ENCODE results near the gene SLC25A33. TPM values are rescaled to one million over a fixed set of nuclear protein-coding genes. Genes with fewer than 3 reads are reported as not detected.

SLC25A33 gene
- total RNA-seq, 6 donors from 2014 or later, result 2.1 to 13.2 (median 4.6) TPM

DNA sequence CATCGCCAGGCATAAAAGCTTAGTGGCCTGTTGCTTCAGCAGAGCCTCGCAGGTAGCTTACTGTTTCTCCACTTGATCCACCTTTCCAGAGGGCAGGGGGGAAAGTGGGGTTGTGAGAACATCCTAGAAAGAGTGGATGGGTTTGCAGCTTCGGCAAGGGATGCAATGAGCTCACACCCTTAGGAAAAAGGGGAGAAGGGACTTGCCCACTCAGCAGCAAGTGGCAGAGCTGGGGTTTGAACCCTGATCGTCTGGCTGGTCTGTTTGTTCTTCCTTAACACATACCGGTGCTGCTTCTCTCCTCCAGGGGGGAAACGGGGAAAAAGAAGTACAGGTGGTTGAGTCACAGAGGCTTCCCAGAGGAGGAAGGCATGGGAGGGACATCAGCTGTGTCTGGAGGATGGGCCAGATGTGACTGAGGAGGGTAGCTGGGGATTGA lies 50.5 kb downstream of the SLC25A33 start:
- peak overlapping the region; percentile 55 to 91 (median 80) for H3K4me3 ChIP-seq
- DNase-seq (no peak), ATAC-seq (ENCODE audit: low FRiP score in 2 of 2) (no peak)
- H3K36me3 ChIP-seq, result no peaks in the 10 kb centered on the region
- 15 to 19% methylated on average over 6 of the region's 6 CpGs for WGBS, 2 donors
- TF ChIP-seq, protein P1, sequence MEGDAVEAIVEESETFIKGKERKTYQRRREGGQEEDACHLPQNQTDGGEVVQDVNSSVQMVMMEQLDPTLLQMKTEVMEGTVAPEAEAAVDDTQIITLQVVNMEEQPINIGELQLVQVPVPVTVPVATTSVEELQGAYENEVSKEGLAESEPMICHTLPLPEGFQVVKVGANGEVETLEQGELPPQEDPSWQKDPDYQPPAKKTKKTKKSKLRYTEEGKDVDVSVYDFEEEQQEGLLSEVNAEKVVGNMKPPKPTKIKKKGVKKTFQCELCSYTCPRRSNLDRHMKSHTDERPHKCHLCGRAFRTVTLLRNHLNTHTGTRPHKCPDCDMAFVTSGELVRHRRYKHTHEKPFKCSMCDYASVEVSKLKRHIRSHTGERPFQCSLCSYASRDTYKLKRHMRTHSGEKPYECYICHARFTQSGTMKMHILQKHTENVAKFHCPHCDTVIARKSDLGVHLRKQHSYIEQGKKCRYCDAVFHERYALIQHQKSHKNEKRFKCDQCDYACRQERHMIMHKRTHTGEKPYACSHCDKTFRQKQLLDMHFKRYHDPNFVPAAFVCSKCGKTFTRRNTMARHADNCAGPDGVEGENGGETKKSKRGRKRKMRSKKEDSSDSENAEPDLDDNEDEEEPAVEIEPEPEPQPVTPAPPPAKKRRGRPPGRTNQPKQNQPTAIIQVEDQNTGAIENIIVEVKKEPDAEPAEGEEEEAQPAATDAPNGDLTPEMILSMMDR (IDR thresholded peaks at IDR 0.05), result no peak
- no peak for TF ChIP-seq POLR2AphosphoS5 (IDR thresholded peaks at IDR 0.05)
- no peak for TF ChIP-seq EP300 (IDR thresholded peaks at IDR 0.05)
- TF ChIP-seq POLR2A (IDR thresholded peaks at IDR 0.05), result no peak
- peaks cover 22 to 50% (median 28%) of the 10 kb centered on the region in 4 donors for H3K4me1 ChIP-seq
- H3K27ac ChIP-seq, result peak overlapping the region in 2 of 4 donors; percentile 21 to 76
- H3K9me3 ChIP-seq, result no peaks in the 10 kb centered on the region
- no peaks in the 10 kb centered on the region for H3K27me3 ChIP-seq

DNA sequence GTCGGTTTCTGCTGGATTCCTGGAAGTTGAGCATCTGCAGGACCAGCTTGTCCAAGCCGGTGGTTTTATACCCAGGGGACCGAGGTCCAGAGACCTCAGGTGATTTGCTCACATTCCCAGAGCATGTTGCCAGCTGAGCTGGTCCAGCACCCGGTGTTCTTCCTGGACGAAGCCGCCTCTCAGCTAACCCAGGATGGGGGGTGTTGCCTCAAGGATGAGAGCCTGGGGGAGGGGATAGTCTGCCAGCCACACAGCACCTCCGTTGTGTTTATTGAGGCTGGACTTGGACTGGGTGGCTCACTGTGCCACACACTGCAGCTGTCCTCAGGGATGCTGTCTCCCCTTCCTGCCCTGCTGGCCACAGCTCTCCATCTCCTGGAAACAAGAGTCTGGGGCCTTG lies 50.9 kb downstream of the SLC25A33 start:
- no peak overlapping the region for H3K27ac ChIP-seq
- WGBS, 2 donors, result 81% methylated on average over 5 of the region's 7 CpGs; no CpG with 5 or more reads in 1 of the 2 donors
- ATAC-seq (ENCODE audit: low FRiP score in 2 of 2), result no peak
- peaks cover 22 to 50% (median 28%) of the 10 kb centered on the region in 4 donors for H3K4me1 ChIP-seq
- no peak overlapping the region for H3K4me3 ChIP-seq
- H3K9me3 ChIP-seq, result no peaks in the 10 kb centered on the region
- H3K36me3 ChIP-seq, result no peaks in the 10 kb centered on the region
- no peak for DNase-seq
- H3K27me3 ChIP-seq, result no peaks in the 10 kb centered on the region
- no peak for TF ChIP-seq POLR2A (IDR thresholded peaks at IDR 0.05)

DNA sequence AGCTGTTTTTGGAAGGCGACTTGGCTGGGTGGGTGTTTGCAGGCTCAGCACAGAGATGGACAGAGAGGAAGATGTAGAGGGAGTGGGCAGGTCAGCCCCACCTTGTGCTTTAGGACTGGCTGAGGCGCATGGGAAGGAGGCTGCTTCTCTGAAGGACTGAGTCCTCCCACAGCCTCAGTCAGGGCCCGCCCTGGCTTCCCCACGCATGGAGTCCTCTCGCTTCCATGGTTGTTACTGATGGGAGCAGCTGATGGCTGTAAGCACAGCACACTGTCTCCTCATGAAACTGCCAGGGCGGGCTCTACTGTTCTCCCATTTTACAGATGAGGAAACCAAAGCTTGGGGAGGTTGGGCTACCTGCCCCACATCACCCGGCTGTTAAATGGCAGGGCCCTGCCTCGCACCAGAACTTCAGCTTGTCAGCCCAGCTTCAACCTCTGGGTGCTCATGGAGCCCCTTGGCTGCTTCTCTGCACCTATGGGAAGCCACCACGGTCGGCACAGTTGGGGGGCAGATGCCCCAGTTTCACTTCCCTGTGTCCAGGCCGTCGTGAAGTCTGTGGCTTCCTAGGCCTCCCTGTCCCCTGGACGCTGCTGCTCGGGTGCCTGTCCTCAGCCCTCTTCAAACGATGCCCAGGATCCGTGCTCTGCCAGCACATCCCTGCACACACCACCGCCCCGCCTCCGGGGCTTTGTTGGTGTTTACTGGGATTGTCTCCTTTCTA lies 51.8 kb downstream of the SLC25A33 start:
- Histone ChIP-seq H3K4me1 (peaks cover 26 to 51% (median 28%) of the 10 kb centered on the region in 4 donors), H3K9me3 (no peaks in the 10 kb centered on the region), H3K27me3 (no peaks in the 10 kb centered on the region), H3K4me3 (no peak overlapping the region), H3K27ac (no peak overlapping the region), H3K36me3 (no peaks in the 10 kb centered on the region)
- peak in 1 of 2 donors; percentile 63 for DNase-seq
- WGBS, 2 donors, result 83 to 84% methylated on average over 14 to 19 of the region's 19 CpGs
- TF ChIP-seq POLR2A (IDR thresholded peaks at IDR 0.05) (no peak), EP300 (IDR thresholded peaks at IDR 0.05) (no peak)
- TF ChIP-seq, protein P1 (IDR thresholded peaks at IDR 0.05), result no peak
- ATAC-seq (ENCODE audit: low FRiP score in 2 of 2), result no peak

DNA sequence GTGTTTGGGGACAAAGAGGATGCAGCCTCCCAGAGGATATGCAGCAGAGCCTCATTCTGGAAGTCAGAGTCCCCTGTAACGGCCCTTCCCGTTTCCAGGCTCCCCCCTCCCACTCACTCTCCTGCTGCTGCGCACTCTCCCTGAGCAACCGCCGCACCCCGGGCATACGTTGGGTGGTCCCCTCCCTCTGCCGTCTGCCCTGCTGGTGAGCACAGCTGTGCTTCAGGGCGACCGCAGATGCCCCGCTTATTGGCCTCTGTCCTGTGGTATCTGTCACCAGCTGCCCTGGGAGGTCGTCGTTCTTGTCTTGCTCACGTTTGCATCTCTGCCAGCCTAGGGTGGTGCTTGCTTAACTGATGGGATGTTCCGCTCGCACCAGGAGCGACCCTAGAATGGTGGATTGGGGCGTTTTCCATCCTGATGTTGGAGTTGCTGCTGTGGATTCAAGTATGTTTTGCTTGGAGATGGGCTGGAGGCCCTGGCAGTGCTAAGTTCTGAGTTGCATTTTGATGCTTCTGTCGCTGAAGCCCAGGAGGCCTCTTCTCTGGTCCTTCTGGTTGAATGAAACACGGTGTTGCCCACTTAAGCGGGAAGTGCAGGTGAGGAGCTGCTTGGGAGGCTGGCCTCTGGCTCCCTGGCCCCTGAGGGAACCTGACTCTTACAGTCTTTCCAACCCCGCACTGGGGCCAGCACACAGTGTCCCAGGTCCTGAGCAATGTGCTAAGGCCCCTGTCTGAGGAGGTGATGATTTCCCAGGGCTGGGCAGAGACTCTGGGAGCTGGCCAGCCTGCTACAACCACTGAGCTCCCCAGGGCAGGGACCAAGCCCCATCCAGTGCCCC lies 52.6 kb downstream of the SLC25A33 start:
- peaks cover 26 to 55% (median 28%) of the 10 kb centered on the region in 4 donors for H3K4me1 ChIP-seq
- H3K27me3 ChIP-seq, result no peaks in the 10 kb centered on the region
- H3K27ac ChIP-seq, result no peak overlapping the region
- 84% methylated on average over 17 to 22 of the region's 22 CpGs for WGBS, 2 donors
- no peaks in the 10 kb centered on the region for H3K9me3 ChIP-seq
- H3K4me3 ChIP-seq, result no peak overlapping the region
- no peaks in the 10 kb centered on the region for H3K36me3 ChIP-seq
- ATAC-seq (ENCODE audit: low FRiP score in 2 of 2) (no peak), DNase-seq (peak in 1 of 2 donors; percentile 63)
- TF ChIP-seq POLR2AphosphoS5 (IDR thresholded peaks at IDR 0.05) (no peak), EP300 (IDR thresholded peaks at IDR 0.05) (no peak), POLR2A (IDR thresholded peaks at IDR 0.05) (no peak)
- TF ChIP-seq, protein P1 (IDR thresholded peaks at IDR 0.05), result no peak

DNA sequence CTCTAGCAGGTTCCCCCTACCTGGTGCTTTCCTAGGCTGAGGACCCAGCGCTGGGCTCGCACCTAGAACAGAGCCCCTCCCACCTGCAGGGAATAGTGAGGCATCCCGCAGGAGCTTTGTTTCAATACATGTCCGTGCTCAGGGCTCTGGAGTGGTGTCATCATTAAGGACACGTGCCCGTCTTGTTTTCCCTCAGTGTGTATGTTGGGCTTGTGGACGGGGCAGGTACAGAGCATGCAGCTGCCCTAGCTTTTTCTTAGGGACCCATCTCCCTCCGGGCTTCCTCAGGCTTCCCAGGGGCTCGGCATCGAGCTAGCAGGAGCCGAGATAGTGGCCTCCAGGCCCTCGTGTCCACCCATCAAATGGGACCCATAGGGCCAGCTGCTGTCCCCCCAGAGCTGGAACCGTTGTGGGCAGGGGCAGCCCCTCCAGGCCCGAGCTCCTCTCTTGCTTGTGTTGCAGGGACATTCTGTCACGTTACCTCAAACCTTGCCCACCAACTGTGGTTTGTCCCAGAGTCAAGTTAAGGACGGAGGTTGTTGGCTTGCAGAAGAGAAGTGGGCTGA lies 53.3 kb downstream of the SLC25A33 start:
- no peaks in the 10 kb centered on the region for H3K27me3 ChIP-seq
- peak overlapping the region in 2 of 4 donors; percentile 58 to 68 for H3K27ac ChIP-seq
- no peaks in the 10 kb centered on the region for H3K9me3 ChIP-seq
- 86 to 92% methylated on average over 6 to 15 of the region's 16 CpGs for WGBS, 2 donors
- DNase-seq (peak in 1 of 2 donors; percentile 40), ATAC-seq (ENCODE audit: low FRiP score in 2 of 2) (no peak)
- H3K36me3 ChIP-seq, result peaks cover 0 to 1% (median 0%) of the 10 kb centered on the region in 4 donors
- peaks cover 26 to 55% (median 28%) of the 10 kb centered on the region in 4 donors for H3K4me1 ChIP-seq
- TF ChIP-seq EP300 (IDR thresholded peaks at IDR 0.05) (no peak), POLR2A (IDR thresholded peaks at IDR 0.05) (no peak), POLR2AphosphoS5 (IDR thresholded peaks at IDR 0.05) (no peak)
- TF ChIP-seq, protein P1 (IDR thresholded peaks at IDR 0.05), result no peak
- no peak overlapping the region for H3K4me3 ChIP-seq
